Panc1 (cell line): Measurements from ENCODE around the gene SLC43A1. TPM values are rescaled to one million over a fixed set of nuclear protein-coding genes. Genes with fewer than 3 reads are reported as not detected.

Experiments used
- ATAC-seq: fragments of 200-7000 bp; cut with Tn5 transposase; 2 replicates; pipeline ENCODE4 v1.9.1; 2020; ENCODE audit warnings: mild to moderate bottlenecking, moderate library complexity
- BruUV-seq: library from RNA; stranded (reverse); fragments of 400-500 nt; replicated peaks from 2 replicates; lab custom pipeline; 2021; lab: Mats Ljungman, UMichigan
- CTCF ChIA-PET: fragments of 300-600 bp; sonication (Branson Sonifier 250); formaldehyde crosslinking; loops from one replicate; lab custom pipeline; 2022; ENCODE audit warnings: antibody characterized with exemption; lab: Charles Lee
- POLR2A ChIA-PET: fragments of 300-600 bp; sonication (Branson Sonifier 250); formaldehyde crosslinking; loops from one replicate; lab custom pipeline; 2022; ENCODE audit warnings: antibody characterized with exemption; lab: Charles Lee
- DNase-seq: peaks from one replicate; pipeline ENCODE4 v3.0.0-alpha.2; 2010; ENCODE audit warnings: low read depth, low spot score
- H3K27ac ChIP-seq: 2 replicates; pipeline ENCODE4 v1.5.1; 2011; ENCODE audit warnings: mild to moderate bottlenecking, low read length, inconsistent platforms
- H3K27me3 ChIP-seq: fragments of 200-500 bp; sonication (Bioruptor generic); 2 replicates; pipeline ENCODE4 v1.6.0; 2014; ENCODE audit warnings: low read length, inconsistent platforms; ENCODE audit not compliant: control insufficient read depth, insufficient read depth
- H3K36me3 ChIP-seq: fragments of 200-500 bp; sonication (Bioruptor generic); 2 replicates; pipeline ENCODE4 v1.5.1; 2014; ENCODE audit warnings: inconsistent platforms, mild to moderate bottlenecking, low read length, moderate library complexity; ENCODE audit not compliant: control insufficient read depth, insufficient read depth
- H3K4me1 ChIP-seq: 2 replicates; pipeline ENCODE4 v1.5.1; 2011; ENCODE audit warnings: inconsistent platforms, mild to moderate bottlenecking, low read length, moderate library complexity; ENCODE audit not compliant: control insufficient read depth, insufficient read depth
- H3K4me3 ChIP-seq, 2 experiments: 2 replicates each; pipeline ENCODE4 v1.5.1; 2011 to 2012; ENCODE audit warnings: low read depth in 2 of 2, low read length in 2 of 2, mild to moderate bottlenecking in 2 of 2, inconsistent platforms in 1 of 2, moderate library complexity in 1 of 2
- H3K9me3 ChIP-seq: fragments of 200-500 bp; sonication (Bioruptor generic); 2 replicates; pipeline ENCODE4 v1.5.1; 2014; ENCODE audit warnings: low read depth, mild to moderate bottlenecking, inconsistent platforms, low read length, moderate library complexity; ENCODE audit not compliant: control insufficient read depth, insufficient read depth
- CTCF ChIP-seq: fragments of 450-650 bp; IDR thresholded peaks from 2 replicates; pipeline ENCODE4 v1.5.1; 2017; ENCODE audit warnings: mild to moderate bottlenecking
- POLR2AphosphoS5 ChIP-seq: IDR thresholded peaks from 2 replicates; pipeline ENCODE4 v1.6.1; 2012; ENCODE audit warnings: mild to moderate bottlenecking, low read depth, low read length, moderate library complexity
- REST ChIP-seq, 2 experiments: IDR thresholded peaks; 2 replicates each; pipeline ENCODE4 v1.6.1; 2011 to 2012; ENCODE audit warnings: low read depth in 2 of 2, control low read depth in 1 of 2, low read length in 1 of 2, mild to moderate bottlenecking in 1 of 2, moderate library complexity in 1 of 2; ENCODE audit not compliant: insufficient read depth in 1 of 2
- SIN3A ChIP-seq: IDR thresholded peaks from 2 replicates; pipeline ENCODE4 v1.6.1; 2012; ENCODE audit warnings: low read depth, mild to moderate bottlenecking, low read length, moderate library complexity, borderline replicate concordance; ENCODE audit not compliant: insufficient read depth
- TCF7L2 ChIP-seq: IDR thresholded peaks from 2 replicates; pipeline ENCODE4 v1.6.1; 2011; ENCODE audit warnings: mild to moderate bottlenecking, low read depth, low read length, inconsistent platforms
- in situ Hi-C: cut with HindIII; loops from 2 replicates; pipeline ENCODE4 v1.10.0; 2016; ENCODE audit warnings: low sequenced_read_pairs, low pct_unique_long_range_greater_than_20kb
- intact Hi-C: fragments of 100-400 bp; cut with micrococcal nuclease; formaldehyde crosslinking; loops from one replicate; pipeline ENCODE4 v1.10.0; 2022; ENCODE audit not compliant: unreplicated experiment
- total RNA-seq: library from RNA; stranded (reverse); gene quantifications from one replicate; pipeline ENCODE4 v1.2.1, GENCODE V29; 2021; ENCODE audit not compliant: unreplicated experiment

Gene SLC43A1
- total RNA-seq, 1 experiment from 2014 or later: 2.0 TPM

DNA sequence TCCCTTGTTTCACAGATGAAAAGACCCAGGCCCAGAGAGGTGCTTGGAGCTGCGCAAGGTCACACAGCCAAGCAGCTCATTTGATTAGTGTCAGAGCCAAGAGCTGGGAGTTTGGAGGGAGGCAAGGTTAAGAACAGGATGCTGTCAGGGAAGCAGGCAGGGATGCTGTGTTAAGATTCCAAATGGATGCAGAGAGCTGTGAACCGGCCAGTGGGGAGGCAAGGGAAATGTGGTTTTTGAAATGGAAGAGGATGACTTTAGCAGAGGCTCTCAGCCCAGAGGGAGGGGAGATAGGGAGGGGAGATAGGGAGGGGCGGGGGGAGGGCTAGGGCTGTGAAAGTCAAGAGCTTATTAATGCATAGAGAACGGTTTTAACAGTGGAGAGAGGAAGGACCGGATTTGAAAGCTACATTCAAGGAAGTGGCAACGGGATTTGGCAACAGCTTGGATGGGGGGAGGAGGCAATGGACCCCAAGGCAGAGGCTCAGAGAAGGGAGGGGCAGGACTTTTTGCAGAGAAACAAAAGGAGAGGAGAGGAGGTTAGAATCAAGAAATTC lies 42.1 kb downstream of the SLC43A1 start:
- in situ Hi-C loops (no loop called here), intact Hi-C loops (no loop called here)
- H3K4me1 ChIP-seq: no peaks in the 10 kb centered on the region; the same call in 1 of the 2 replicates
- DNase-seq (no peak), ATAC-seq (no peak)
- H3K36me3 ChIP-seq: no peaks in the 10 kb centered on the region
- TF ChIP-seq SIN3A (no peak), CTCF (no peak), POLR2AphosphoS5 (no peak)
- H3K4me3 ChIP-seq: no peak overlapping the region
- POLR2A ChIA-PET: interaction anchor here (0.6 kb wide), 1 partner anchor 288 kb away, joined by 3 read pairs; no protein-coding TSS in a partner anchor
- H3K9me3 ChIP-seq: no peaks in the 10 kb centered on the region
- BruUV-seq: no TSS peak
- CTCF ChIA-PET: interaction anchor here (0.5 to 0.7 kb wide), 3 partner anchors 17 to 37 kb away, joined by 4 to 9 read pairs (median 6); no protein-coding TSS in a partner anchor
- H3K27ac ChIP-seq: no peak overlapping the region
- peaks cover 15% of the 10 kb centered on the region for H3K27me3 ChIP-seq

- H3K4me1 ChIP-seq: no peaks in the 10 kb centered on the region; the same call in 1 of the 2 replicates
- POLR2A ChIA-PET: no interaction called here
- no peaks in the 10 kb centered on the region for H3K9me3 ChIP-seq
- CTCF ChIA-PET: no interaction called here
- H3K36me3 ChIP-seq: no peaks in the 10 kb centered on the region
- in situ Hi-C loops: no loop called here
- ATAC-seq (no peak), DNase-seq (no peak)
- intact Hi-C loops: no loop called here
- no peak overlapping the region for H3K4me3 ChIP-seq
- no TSS peak for BruUV-seq
- peaks cover 11% of the 10 kb centered on the region for H3K27me3 ChIP-seq
- TF ChIP-seq REST (IDR thresholded peaks at IDR 0.05; ENCODE audit: insufficient read depth in 1 of 2, low read depth in 2 of 2, low read length in 1 of 2) (no peak), TCF7L2 (no peak)
- no peak overlapping the region for H3K27ac ChIP-seq
These were observed 44.0 kb downstream of the SLC43A1 start for GRCh38 chr11:57471496-57471895.

DNA sequence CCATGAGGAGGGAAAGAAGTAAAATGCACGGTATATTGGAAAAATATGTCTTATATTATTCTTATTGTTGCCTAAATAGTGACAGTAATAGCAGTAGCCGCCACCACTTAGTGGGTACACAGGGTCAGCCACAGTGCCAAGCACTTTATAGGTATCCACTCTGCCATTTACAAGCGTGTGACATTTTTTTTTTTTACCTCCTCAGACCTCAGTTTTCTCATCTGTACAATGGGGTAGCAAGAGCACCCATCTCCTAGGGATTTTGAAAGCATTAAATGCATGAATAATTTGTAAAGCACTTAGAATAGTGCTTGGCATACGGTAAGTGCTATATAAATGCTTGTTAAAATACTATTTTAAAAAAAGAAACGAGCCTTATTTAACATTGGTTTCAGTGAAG lies 46.2 kb downstream of the SLC43A1 start:
- Histone ChIP-seq H3K4me1 (no peaks in the 10 kb centered on the region), H3K4me3 (no peak overlapping the region), H3K27ac (no peak overlapping the region), H3K9me3 (no peaks in the 10 kb centered on the region), H3K27me3 (no peaks in the 10 kb centered on the region), H3K36me3 (no peaks in the 10 kb centered on the region)
- ChIA-PET CTCF (no interaction called here), POLR2A (no interaction called here)
- TF ChIP-seq TCF7L2 (no peak), CTCF (no peak), SIN3A (no peak), REST (IDR thresholded peaks at IDR 0.05; ENCODE audit: insufficient read depth in 1 of 2, low read depth in 2 of 2, low read length in 1 of 2) (no peak), POLR2AphosphoS5 (no peak)
- intact Hi-C loops (no loop called here), in situ Hi-C loops (no loop called here)
- ATAC-seq (no peak), DNase-seq (no peak)
- no TSS peak for BruUV-seq
